GM13976 (cell line): ENCODE results near the gene FSD1.

Experiments used
- DNase-seq: peaks from one replicate; pipeline ENCODE4 v3.0.0; 2012; ENCODE audit warnings: low spot score
- CTCF ChIP-seq: IDR thresholded peaks from 2 replicates; pipeline ENCODE4 v1.5.1; 2012; ENCODE audit warnings: borderline replicate concordance, mild to moderate bottlenecking; ENCODE audit not compliant: insufficient read depth; ENCODE audit errors: extremely low read depth, missing control alignments, control extremely low read depth
- in situ Hi-C: fragments of 300-500 bp; cut with MboI; formaldehyde crosslinking; loops from one replicate; pipeline ENCODE4 v1.12.0; 2022; ENCODE audit warnings: low sequenced_read_pairs, mixed read lengths, inconsistent platforms; ENCODE audit not compliant: unreplicated experiment

The FSD1 gene

GRCh38 chr19:4363571-4364304 lies 59.3 kb downstream of the FSD1 start:
- TF ChIP-seq CTCF: no peak
- DNase-seq: no peak
- in situ Hi-C loops: no loop called here

GRCh38 chr19:4365341-4365740 lies 60.9 kb downstream of the FSD1 start:
- DNase-seq: no peak
- in situ Hi-C loops: no loop called here
- TF ChIP-seq CTCF: no peak

GRCh38 chr19:4365791-4366665 lies 61.6 kb downstream of the FSD1 start:
- TF ChIP-seq CTCF: no peak
- in situ Hi-C loops: no loop called here
- no peak for DNase-seq

- no peak for TF ChIP-seq CTCF
- in situ Hi-C loops: no loop called here
- no peak for DNase-seq
Measured at GRCh38 chr19:4366666-4367335, 62.4 kb downstream of the FSD1 start.

- in situ Hi-C loops: no loop called here
- no peak for DNase-seq
- TF ChIP-seq CTCF: no peak
Measured at GRCh38 chr19:4367336-4367723, 62.9 kb downstream of the FSD1 start.

- DNase-seq: no peak
- in situ Hi-C loops: no loop called here
- TF ChIP-seq CTCF: no peak
Measured at GRCh38 chr19:4367781-4368127, 63.4 kb downstream of the FSD1 start.
